ENCODE results near the gene ZBTB3. TPM values are rescaled to one million over a fixed set of nuclear protein-coding genes. Genes with fewer than 3 reads are reported as not detected.

Gene ZBTB3
- total and polyA plus RNA-seq, 2 of the 8 experiments (the other 6 are each of a cell fraction or from before 2014, with no cell fraction given), result 30.2 to 76.9 TPM

- H4K8ac ChIP-seq (ENCODE audit: extremely low read depth, insufficient read depth, low read length), result peak within 1 kb of the TSS; percentile 99
- 0 out of 2 replicates have a peak within 1 kb of the TSS, but pooled peaks have one; percentile 4 for H2AK5ac ChIP-seq (ENCODE audit: low read depth, low read length)
- peak within 1 kb of the TSS; percentile 77 to 97 (median 90) for H3K4me3 ChIP-seq (ENCODE audit: extremely low read depth in 1 of 4, insufficient read depth in 2 of 4, low read depth in 3 of 4, low read length in 4 of 4)
- no peaks in the 10 kb centered on the region for H3K9me3 ChIP-seq (ENCODE audit: insufficient read depth in 2 of 2, low read depth in 1 of 2, low read length in 1 of 2)
- peak within 1 kb of the TSS; percentile 90 for H3K27ac ChIP-seq (ENCODE audit: low read depth, low read length)
- peaks cover 0 to 33% of the 10 kb centered on the region in 2 experiments; a peak in 2 of 4 replicates for H3K79me2 ChIP-seq (ENCODE audit: control insufficient read depth in 1 of 2, insufficient read depth in 2 of 2, low read length in 2 of 2)
- peak within 1 kb of the TSS; percentile 95 for H3K18ac ChIP-seq (ENCODE audit: extremely low read depth, low read length)
- H2BK20ac ChIP-seq (ENCODE audit: low read length), result no peak within 1 kb of the TSS
- no peaks in the 10 kb centered on the region for H3K27me3 ChIP-seq (replicated peaks in 1 of 4; ENCODE audit: control insufficient read depth in 3 of 4, extremely low read depth in 1 of 4, insufficient read depth in 3 of 4, low read length in 3 of 4)
- 2% methylated on average over 70 of the region's 88 CpGs; no CpG with 5 or more reads in 1 of the 2 experiments for WGBS, 2 experiments (ENCODE audit: extremely low coverage in 1 of 2, insufficient coverage in 1 of 2, insufficient read length in 1 of 2, insufficient replicate concordance in 2 of 2, low coverage in 1 of 2, low lambda C conversion rate in 2 of 2, missing lambda C conversion rate in 1 of 2)
- peak within 1 kb of the TSS; percentile 81; the same call in 1 of the 2 replicates for H2BK15ac ChIP-seq (ENCODE audit: low read length)
- peaks cover 7% of the 10 kb centered on the region; the same call in 1 of the 2 replicates for H3K79me1 ChIP-seq (ENCODE audit: low read depth, low read length)
- peak within 1 kb of the TSS; percentile 21 for H2BK12ac ChIP-seq (ENCODE audit: low read depth, low read length)
- peak within 1 kb of the TSS; percentile 82 to 93 (median 90) for H3K9ac ChIP-seq (replicated peaks in 1 of 4; ENCODE audit: extremely low read depth in 1 of 4, low read depth in 3 of 4, low read length in 3 of 4)
- H2AFZ ChIP-seq (ENCODE audit: low read length), result peak within 1 kb of the TSS; percentile 8; the same call in 1 of the 2 replicates
- H4K91ac ChIP-seq (replicated peaks; ENCODE audit: insufficient read length, low read length), result peak within 1 kb of the TSS; percentile 84
- peaks cover 0 to 6% (median 2%) of the 10 kb centered on the region in 4 experiments; a peak in 4 of 7 replicates for H3K4me1 ChIP-seq (replicated peaks in 1 of 4; ENCODE audit: control insufficient read depth in 3 of 4, insufficient read depth in 4 of 4, low read length in 3 of 4)
- no peaks in the 10 kb centered on the region; the same call in 1 of the 2 replicates for H3K23me2 ChIP-seq (ENCODE audit: low read depth, low read length)
- FAIRE-seq, result no peak
- no peak within 1 kb of the TSS for H3K23ac ChIP-seq (ENCODE audit: insufficient read length)
- no peak within 1 kb of the TSS for H3K14ac ChIP-seq (ENCODE audit: insufficient read length)
- H3K36me3 ChIP-seq (ENCODE audit: control insufficient read depth in 2 of 4, insufficient read depth in 4 of 4, low read length in 3 of 4), result peaks cover 0 to 24% (median 10%) of the 10 kb centered on the region in 4 experiments; a peak in 7 of 8 replicates
- CTCF ChIA-PET (ENCODE audit: partially characterized antibody), result interaction anchor here (0.6 to 6.4 kb wide), 45 partner anchors 9 to 1397 kb away, joined by 3 to 94 read pairs (median 4); partner anchors contain the start of genes HNRNPUL2, LBHD1, SLC3A2 and TAF6L
- H2BK5ac ChIP-seq (ENCODE audit: low read depth, low read length), result peak within 1 kb of the TSS; percentile 98
- peaks cover 0 to 3% of the 10 kb centered on the region in 2 experiments for H4K20me1 ChIP-seq (replicated peaks in 1 of 2; ENCODE audit: control insufficient read depth in 1 of 2, insufficient read depth in 2 of 2, low read length in 2 of 2)
- peak within 1 kb of the TSS; percentile 94 for H4K5ac ChIP-seq (ENCODE audit: insufficient read length, low read depth, low read length)
- peak within 1 kb of the TSS; percentile 69 to 73 for H3K4me2 ChIP-seq (ENCODE audit: insufficient read depth in 1 of 2, low read depth in 2 of 2, low read length in 2 of 2)
- DNase-seq (ENCODE audit: low read depth in 1 of 2, low spot score in 2 of 2), result peak; percentile 93 to 98
- peak within 1 kb of the TSS; percentile 16 for H3K4ac ChIP-seq (replicated peaks; ENCODE audit: insufficient read length, low read depth, low read length)
- peak within 1 kb of the TSS; percentile 12 for H3K56ac ChIP-seq (replicated peaks; ENCODE audit: insufficient read length, low read depth, low read length)
- POLR2A ChIA-PET (ENCODE audit: partially characterized antibody), result interaction anchor here (0.7 to 15.9 kb wide), 41 partner anchors 10 to 236 kb away, joined by 3 to 251 read pairs (median 6); partner anchors contain the start of genes C11orf98, CSKMT, GANAB and HNRNPUL2
- peak within 1 kb of the TSS; percentile 24 for H2BK120ac ChIP-seq (replicated peaks; ENCODE audit: low read depth, low read length)
- TF ChIP-seq EZH2 (IDR thresholded peaks at IDR 0.05; ENCODE audit: low read depth, low read length, severe bottlenecking) (no peak), NANOG (IDR thresholded peaks at IDR 0.05; ENCODE audit: insufficient read depth, low read depth, low read length, poor library complexity, severe bottlenecking) (no peak), CTBP2 (IDR thresholded peaks at IDR 0.05; ENCODE audit: borderline replicate concordance, insufficient read depth, insufficient read length, low read length) (no peak), USF2 (IDR thresholded peaks at IDR 0.05; ENCODE audit: low read length) (no peak; the same call in 1 of the 2 replicates), RNF2 (IDR thresholded peaks at IDR 0.05; ENCODE audit: borderline replicate concordance, low read depth, low read length, missing control alignments, poor library complexity, severe bottlenecking) (no peak), POLR2AphosphoS5 (IDR thresholded peaks at IDR 0.05; ENCODE audit: low read depth, low read length) (peak; percentile 98), KDM1A (IDR thresholded peaks at IDR 0.05; ENCODE audit: borderline replicate concordance, low read length) (no peak), TEAD4 (IDR thresholded peaks at IDR 0.05; ENCODE audit: low read depth, low read length) (no peak)
Measured at GRCh38 chr11:62787005-62787759, 33.2 kb upstream of the ZBTB3 start, which contains the start of gene TMEM179B. TSS of gene TMEM179B (plus strand) at chr11:62787402. CDS start at chr11:62787432, 30 bp downstream.
